D341Med (cell line): ENCODE measurements around the gene FAM186B.
A peak's percentile ranks its signal among the peaks of the same experiment; 100 is the strongest.

ENCODE experiments used
- DNase-seq: peaks from one replicate; pipeline ENCODE4 v3.0.0; 2012; ENCODE audit warnings: low spot score

FAM186B gene

DNA sequence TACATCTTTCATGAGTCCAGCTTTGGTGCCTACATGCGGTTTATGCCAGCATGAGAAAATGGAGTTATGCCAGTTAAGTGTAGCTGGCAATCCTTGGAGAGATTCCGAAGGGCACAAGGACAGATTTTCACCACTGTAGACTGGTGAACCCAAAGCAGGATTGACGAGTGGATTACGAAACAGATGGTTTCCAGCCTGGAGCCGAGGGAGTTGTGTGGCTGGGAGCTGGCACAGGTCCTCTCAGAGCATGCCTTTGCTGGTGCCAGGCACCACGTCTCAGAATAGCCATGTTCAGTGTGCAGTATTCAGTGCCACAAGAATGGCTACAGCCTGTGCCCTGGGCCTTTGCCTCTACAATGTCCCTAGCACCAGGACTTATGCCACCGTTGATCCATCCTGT, 53.4 kb downstream of the FAM186B start:
- peak; percentile 71 for DNase-seq

DNA sequence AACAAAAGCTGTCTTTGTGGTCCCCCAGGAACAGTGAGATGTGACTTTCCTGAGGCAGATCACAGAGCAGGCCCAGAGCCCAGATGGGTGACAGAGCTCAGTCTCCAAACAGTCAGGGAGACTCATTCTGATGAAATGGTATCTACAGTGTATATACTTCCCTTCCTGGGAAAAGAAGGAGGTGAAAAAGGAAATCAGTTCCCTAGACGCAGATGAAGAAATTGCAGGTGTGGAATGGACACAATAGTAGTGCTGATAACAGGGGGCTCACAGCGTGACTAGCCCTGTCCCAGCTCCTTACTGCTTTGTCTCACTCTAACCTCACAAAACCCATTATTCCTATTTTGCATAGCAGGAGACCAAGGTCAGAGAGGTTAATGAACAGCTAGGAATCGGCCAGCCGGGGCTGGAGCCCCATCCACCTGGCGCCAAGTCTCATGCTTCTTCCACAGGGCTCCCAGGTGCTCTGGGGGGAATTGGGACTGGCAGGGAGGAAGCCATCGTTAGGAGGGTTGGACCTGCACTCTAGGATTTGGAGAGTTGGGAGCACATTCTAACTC, 54.7 kb downstream of the FAM186B start:
- DNase-seq, result no peak

DNA sequence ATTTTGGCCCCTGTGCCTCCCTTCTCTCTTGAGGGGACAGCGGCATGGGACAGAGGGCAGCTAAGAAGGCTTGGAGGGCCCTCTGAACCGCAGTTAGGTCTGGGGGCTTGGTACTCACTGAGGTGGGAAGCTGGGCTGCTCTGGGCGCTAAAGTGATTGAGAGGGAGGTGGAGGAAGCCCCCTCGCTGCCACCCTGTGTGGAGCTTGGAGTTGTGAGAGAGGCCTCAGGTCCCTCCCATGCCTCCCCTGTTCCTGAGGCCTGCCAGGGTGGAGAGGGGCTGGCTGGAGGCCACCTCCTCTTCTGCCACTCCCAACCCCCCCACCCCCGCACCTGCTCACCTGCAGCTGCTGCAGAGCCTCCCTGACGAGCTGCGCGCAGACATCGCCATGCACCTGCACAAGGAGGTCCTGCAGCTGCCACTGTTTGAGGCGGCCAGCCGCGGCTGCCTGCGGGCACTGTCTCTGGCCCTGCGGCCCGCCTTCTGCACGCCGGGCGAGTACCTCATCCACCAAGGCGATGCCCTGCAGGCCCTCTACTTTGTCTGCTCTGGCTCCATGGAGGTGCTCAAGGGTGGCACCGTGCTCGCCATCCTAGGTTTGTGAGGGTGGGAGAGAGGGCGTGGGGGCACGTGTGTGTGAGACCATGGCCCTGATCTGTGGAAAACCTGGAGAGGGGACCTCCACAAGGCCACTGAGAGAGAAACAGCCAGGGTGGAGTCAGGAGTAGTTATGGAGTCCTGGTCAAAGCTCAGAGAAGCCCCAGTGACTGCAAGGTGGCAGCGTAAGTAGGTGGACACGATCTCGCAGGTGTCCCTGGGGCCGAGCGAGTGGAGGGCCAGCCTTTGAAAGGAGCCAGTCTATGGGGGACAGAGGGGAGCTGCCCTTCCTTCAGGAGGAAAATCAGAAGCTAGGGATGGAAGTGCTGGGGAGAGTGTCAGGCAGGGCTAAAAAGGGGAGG, 55.4 kb downstream of the FAM186B start:
- DNase-seq, result no peak

DNA sequence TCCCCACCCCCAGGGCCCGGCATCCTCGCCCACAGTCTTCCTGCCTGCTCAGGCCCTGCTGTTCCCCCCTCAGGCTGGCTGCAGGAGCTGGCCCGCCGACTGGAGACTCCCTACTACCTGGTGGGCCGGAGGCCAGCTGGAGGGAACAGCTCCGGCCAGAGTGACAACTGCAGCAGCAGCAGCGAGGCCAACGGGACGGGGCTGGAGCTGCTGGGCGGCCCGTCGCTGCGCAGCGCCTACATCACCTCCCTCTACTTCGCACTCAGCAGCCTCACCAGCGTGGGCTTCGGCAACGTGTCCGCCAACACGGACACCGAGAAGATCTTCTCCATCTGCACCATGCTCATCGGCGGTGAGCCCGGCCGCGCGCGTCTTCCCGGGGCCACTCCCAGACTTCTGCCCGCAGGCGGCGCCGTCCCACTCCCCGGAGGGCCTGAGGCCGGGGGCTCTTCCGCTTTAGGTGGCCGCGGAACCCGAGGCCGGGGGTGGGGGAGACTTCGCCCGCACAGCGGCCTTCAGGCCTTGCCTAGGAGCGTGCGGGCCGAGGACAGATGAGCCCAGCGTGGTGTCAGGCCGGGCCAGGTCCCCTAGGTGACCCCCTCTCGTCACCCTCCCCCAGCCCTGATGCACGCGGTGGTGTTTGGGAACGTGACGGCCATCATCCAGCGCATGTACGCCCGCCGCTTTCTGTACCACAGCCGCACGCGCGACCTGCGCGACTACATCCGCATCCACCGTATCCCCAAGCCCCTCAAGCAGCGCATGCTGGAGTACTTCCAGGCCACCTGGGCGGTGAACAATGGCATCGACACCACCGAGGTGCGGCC, 56.4 kb downstream of the FAM186B start:
- DNase-seq, result peak; percentile 24

DNA sequence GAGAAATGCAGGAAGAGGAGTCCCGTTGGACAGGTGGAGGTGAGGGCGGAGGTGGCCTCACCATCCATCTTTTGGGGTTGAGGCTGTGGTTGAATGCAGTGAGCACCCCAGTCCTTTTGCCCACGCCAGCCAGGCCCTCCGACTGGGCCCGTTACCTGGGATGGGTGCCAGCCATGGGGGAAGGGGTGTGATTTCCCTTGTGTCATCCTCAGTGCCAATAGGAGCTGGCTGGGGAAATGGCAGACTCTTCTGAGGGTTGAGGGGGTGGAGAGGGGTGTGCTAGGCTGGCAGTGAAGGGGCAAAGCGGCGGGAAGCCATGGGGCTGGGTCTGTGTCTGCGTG, 57.0 kb downstream of the FAM186B start:
- no peak for DNase-seq

DNA sequence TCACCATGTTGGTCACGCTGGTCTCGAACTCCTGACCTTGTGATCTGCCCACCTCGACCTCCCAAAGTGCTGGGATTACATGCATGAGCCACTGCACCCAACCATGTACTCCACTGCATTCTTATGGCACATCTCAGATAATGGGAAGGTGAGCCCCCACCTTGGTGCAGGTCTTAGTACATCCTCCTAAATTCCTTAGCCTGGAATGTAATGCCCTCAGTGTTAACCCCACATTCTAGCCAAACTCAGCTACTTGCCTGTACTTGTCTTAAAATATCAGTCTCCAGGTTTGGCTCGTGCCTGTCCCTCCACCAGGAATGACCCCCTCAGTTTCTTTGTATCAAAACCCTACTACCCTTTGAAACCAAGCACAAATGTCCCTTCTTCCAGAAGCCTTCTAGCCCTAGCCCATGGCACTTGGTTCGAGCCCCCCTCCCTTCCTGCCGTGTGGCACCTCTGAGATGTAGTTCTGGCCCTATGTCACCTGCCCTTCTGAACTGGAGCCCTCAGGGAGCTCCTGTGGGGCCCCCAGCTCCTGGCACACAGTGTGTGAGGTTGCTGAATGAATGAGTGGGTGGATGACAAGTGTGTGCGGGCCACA, 58.2 kb downstream of the FAM186B start:
- DNase-seq, result no peak

DNA sequence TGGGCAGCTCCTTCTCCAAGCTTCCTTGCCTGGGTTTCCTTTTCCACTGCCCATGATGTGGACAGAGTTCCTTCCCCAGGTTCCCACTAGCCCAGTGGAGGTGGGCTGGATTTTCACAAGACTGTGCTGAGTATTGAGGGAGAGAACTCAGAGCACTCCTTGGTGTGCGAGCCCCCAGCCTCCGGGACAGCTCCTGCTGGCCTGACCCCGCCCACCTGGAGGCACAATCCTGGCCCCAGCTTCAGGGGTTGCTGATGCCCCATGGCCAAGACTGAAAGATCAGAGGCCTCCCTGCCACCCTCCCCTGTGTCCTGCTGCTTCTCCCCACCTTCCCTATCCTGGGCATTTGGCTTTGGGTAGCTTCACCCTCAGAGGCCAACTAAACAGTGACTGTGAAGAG, 59.0 kb downstream of the FAM186B start:
- DNase-seq, result peak; percentile 23

DNA sequence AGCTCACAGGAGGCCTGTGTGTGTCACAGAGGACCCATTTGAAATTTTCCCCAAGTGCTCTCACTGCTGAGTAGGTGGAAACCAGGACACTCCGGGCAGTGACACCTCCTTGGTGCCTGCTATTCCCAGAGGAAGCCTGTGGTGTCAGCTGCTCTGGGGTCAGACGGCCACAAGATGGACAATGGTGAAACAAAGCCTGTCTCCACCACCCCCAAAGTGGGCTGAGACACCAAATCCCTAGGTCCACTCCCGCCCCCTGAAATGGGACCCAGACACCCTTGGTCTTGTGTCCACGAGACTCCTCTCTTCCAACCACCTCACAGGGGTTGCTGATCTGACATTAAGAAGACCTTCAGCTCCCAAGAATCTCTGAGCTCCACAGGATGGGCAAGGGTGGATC, 59.6 kb downstream of the FAM186B start:
- no peak for DNase-seq

DNA sequence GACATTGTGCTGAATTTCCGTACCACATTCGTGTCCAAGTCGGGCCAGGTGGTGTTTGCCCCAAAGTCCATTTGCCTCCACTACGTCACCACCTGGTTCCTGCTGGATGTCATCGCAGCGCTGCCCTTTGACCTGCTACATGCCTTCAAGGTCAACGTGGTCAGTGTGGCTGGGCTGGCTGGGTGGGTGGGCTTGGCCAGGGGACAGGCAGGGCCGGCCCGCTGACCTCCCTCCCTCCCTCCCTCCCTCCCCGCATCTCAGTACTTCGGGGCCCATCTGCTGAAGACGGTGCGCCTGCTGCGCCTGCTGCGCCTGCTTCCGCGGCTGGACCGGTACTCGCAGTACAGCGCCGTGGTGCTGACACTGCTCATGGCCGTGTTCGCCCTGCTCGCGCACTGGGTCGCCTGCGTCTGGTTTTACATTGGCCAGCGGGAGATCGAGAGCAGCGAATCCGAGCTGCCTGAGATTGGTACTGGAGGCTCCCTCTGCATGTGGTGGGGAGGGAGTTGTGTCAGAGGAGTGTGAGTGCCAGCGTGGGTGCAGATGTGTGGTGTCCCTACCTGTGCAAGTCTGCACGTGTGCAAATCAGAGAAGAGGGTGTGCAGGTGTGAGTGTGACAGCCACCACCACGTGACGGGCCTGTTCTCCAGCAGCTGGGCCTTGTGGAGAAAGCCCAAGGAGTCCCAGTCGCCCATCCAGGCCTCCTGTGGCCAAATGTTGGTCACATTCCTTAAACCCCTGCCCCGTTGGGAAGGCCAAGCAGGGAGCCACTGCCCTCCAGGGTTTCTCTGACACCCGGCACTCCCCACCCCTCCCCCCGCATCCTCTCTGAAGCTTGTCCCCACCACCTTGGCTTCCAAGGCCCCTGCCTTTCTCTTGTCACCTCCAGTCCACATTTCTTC, 61.3 kb downstream of the FAM186B start:
- no peak for DNase-seq

DNA sequence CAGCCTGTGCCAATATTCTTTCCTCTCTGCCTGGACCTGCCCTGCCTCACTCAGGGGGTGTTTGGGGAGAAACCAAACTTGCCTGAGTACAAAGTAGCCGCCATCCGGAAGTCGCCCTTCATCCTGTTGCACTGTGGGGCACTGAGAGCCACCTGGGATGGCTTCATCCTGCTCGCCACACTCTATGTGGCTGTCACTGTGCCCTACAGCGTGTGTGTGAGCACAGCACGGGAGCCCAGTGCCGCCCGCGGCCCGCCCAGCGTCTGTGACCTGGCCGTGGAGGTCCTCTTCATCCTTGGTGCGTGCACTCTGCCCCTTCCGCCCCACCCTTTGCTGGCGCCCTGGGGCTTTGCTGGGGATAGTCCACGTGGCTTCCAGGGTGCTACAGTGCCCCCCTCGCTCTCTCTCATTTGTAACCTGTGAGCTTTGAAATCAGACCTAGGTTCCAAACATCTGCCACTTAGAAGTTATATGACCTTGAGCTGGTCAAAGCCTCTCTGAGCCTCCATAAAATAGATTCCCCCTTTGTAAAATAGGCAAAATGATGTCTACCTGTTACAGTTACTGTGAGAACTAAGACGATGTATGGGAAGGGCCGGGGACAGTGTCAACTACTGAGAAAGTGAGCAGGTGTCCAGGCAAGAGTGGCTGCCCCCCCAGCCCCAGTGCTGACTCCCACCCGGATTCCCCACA, 62.1 kb downstream of the FAM186B start:
- DNase-seq, result no peak

DNA sequence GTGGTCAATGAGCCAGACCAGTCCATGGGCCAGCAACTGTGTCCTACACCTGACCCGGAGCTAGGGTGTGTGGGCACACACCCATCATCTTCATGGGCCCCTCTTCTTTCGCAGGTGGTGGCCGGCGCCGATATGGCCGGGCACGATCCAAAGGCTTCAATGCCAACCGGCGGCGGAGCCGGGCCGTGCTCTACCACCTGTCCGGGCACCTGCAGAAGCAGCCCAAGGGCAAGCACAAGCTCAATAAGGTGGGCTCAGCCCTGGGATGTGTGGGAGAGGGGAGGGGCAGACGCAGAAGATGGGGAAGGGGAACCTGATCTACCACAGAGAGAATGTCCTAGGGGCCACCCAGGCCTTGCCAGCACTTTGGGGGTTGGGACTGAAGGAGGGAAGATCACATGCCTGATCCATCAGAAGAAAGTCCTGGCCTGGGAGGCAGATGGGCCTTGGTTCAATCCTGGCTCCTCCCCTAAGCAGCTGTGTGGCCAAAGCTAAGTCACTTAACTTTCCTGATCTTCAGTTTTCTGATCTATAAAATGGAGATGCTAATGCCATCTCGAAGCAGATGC, 62.8 kb downstream of the FAM186B start:
- DNase-seq, result no peak

DNA sequence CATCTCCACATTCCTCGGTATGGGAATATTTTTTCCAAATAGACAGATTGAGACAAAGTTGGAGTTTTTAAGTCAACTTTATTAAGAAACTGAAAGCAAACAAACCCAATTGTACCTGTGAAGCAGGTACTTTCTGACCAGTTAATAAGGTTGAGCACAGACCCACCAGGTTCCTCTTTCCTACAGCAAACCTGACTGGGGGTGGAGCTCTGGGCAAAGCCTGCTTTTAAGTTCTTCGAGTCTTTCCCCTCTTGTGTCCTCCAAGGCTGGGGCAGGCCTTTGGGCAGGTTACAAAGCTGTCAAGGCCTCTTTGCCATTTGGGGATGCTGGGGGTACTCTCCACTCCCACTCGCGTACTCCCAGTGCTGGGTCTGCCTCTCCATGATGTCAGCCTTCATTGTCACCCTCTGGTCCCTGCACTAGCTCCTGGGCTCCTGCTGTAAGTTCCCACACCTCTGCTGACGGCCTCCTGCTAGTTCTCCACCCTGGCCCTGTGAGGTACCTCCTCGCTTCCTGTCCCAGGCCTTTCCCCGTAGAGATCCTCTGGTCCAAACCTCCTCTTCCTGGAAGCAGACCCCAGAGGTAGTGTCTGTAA, 63.4 kb downstream of the FAM186B start:
- DNase-seq, result no peak

DNA sequence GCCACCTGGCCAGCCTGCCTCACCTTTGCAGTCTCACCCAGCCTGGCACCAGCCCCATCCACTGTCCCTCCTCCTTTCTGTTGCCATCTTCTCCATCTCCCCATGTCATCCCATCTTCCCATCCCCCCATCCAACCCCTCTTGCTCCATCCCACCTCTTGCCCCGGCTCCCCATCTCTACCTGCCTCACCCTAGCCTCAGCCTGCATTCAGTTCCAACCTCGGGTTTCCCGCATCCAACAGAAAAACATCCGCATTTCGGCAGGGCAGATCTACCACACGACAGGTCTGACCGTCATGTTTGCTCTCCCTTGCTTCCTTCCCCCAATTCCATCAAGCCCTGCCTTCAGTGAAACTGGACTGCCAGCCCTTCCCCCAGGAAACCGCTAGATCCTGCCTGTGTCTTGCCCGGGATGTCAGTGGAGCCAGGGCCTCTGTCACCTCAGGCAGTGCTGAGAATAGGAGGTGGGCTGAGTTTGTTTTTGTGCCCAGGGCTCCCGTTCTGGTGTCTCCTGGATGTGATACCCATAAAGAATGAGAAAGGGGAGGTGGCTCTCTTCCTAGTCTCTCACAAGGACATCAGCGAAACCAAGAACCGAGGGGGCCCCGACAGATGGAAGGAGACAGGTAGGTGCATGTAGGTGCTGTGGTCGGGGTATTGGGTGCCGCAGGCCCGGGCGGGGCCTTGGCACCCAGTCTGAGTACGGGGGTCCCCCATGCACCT, 64.1 kb downstream of the FAM186B start:
- DNase-seq, result no peak

DNA sequence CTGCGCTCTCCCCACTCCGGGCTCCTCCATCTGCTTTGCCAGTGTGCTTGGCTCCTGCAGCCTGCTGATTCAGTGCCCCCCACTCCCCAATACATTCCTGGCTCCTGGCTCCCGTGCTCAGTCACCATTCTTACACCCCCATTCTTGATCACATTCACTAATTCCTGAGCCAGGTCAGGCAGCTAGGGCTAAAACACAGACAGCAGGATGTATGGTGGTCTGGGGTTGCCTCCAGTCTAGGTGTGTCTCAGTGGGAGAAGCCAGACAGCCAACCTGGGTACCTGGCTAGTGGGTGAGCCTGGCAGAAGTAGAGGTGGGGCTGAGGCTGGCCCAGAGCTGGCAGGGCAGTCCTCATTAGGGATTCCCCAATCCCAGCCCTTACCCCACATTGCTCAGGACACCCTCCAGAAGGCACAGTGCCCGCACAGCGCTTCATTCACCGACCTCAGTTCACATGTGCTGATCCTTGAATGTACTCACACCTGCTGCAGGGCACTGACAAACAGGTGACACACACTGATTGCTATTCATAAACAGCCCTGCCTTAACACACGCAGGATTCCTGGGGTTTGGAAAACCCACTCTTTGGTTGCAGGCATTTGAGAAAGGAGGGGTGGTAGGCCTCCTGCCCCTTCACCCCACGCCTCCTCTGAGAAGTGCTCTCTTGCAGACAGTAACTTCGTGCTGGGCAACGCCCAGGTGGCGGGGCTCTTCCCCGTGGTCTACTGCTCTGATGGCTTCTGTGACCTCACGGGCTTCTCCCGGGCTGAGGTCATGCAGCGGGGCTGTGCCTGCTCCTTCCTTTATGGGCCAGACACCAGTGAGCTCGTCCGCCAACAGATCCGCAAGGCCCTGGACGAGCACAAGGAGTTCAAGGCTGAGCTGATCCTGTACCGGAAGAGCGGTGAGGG, 65.0 kb downstream of the FAM186B start:
- peak; percentile 32 for DNase-seq

DNA sequence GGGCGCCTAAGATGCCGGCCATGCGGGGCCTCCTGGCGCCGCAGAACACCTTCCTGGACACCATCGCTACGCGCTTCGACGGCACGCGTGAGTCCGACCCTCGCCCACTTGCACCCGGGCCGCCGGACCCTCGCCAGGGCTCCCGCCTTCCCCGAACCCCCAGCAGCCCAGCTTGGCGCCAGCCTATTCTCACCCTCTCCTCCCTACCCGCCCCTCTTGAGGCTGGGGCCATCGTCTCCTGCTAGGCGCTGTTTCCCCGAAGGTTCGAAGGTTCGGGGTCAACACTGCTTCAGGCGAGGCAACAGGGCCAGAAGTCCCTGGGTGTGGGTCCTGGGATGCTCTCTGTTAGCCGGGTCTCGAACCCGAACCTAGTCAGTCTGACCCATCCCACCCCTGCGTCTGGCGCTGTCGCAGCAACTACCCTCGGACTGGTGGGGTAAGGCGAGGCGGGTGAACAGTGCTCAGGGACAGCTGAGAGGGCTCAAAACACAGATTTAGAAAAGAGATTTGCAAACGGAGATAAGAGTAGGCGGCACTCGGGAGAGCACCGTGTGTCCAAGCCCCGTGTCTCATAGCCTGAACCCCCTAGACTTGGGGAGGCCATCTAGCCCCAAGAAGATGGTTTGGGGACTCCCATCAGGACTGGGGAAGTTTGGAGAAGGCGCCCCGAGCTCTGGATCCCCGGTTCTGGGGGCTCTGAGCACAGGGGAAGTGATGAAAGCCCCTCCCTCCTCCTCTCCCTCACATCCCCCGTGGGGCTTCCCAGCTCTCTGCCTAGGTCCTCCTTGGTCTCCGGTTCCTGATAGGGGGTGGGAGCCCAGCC, 65.8 kb downstream of the FAM186B start:
- peak; percentile 46 for DNase-seq

DNA sequence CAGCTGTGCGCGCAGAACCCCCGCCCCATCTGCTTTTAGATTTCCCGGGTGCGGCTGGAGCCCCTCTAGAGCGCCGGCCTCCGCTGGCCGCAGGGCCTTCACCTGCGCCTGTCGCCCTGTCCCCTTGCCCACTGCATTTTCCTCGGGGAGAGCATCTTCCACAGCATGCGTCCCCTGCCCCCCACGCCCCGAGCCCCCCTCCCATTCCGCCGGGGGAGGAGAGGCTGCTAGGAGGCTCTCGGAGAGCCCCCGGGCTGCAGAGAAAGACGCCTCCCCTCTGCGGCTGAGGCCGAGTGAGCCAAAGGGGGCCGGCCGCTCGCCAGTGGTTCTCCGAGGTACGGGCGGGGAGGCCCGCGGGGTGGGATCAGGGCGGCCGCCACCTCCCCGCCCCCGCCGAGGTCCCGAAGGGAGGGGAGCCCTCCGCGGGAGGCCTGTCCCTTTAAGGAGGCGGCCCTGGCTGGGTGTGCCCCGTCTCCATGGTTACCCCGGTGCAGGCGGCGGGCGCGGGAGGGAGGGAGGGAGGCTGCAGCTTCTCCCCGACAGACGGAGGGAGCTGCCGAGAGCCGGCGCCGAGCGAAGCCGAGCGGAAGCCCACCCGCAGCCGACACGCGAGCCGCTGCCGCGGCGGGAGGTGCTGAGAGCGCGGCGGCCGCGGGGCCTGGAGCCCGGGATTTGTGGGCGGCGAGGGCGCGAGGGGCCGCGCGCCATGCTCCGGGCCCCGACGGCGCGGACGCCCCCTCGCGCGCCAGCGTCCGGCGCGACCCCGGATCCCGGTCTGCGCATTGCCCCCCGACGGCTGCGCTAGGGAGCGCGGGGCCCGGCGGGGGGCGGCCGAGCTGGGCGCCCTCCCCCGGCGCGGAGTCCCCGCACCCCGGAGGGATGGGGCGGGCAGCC, 66.7 kb downstream of the FAM186B start, which contains the start of gene KCNH3:
Gene KCNH3 (plus strand): TSS at position 521 of the 894 bp plus-strand sequence. CDS start 387 bp downstream, outside the sequence.
- peak; percentile 96 for DNase-seq
